Activated CD4-positive, alpha-beta T cell treated with anti-CD3 and anti-CD28 coated beads, Interleukin-2, amount 10 ng/mL, durations not matched to agents 24 days and 14 days (primary cell): ENCODE data around the gene ACACB. TPM values are rescaled to one million over a fixed set of nuclear protein-coding genes. Genes with fewer than 3 reads are reported as not detected.

ENCODE experiments used
- DNase-seq: peaks from one replicate; pipeline ENCODE4 v3.0.0; 2022
- H3K27ac Mint-ChIP-seq: one replicate; pipeline ENCODE4 v1.8.0; 2022; ENCODE audit warnings: mild to moderate bottlenecking, mixed read lengths
- H3K27me3 Mint-ChIP-seq: one replicate; pipeline ENCODE4 v1.8.0; 2022; ENCODE audit warnings: mixed read lengths
- H3K36me3 Mint-ChIP-seq: one replicate; pipeline ENCODE4 v1.8.0; 2022; ENCODE audit warnings: low read depth, mild to moderate bottlenecking, mixed read lengths
- H3K4me1 Mint-ChIP-seq: one replicate; pipeline ENCODE4 v1.8.0; 2021; ENCODE audit warnings: mixed read lengths
- H3K4me3 Mint-ChIP-seq: one replicate; pipeline ENCODE4 v1.8.0; 2022; ENCODE audit warnings: mild to moderate bottlenecking, moderate library complexity, mixed read lengths
- H3K9me3 Mint-ChIP-seq: one replicate; pipeline ENCODE4 v1.8.0; 2021; ENCODE audit warnings: mixed read lengths
- intact Hi-C: fragments of 100-400 bp; cut with micrococcal nuclease; formaldehyde crosslinking; loops from one replicate; pipeline ENCODE4 v1.15.1; 2023
- total RNA-seq: library from RNA; stranded (reverse); gene quantifications from 2 replicates; pipeline ENCODE4 v1.2.3, GENCODE V29; 2022

The ACACB gene
- total RNA-seq, 1 donor from 2014 or later, result 5.8 TPM

- Mint-ChIP-seq H3K4me1 (peaks cover 35% of the 10 kb centered on the region), H3K27me3 (no peaks in the 10 kb centered on the region)
- intact Hi-C loops, result loop anchor here (2.0 to 10.0 kb wide), 4 partner anchors 57 to 465 kb away; partner anchors contain the start of genes CORO1C and SELPLG
These were observed 18.8 kb upstream of the ACACB start, which contains the start of gene UNG for GRCh38 chr12:109097435-109098182. Gene UNG, plus strand, starts transcription at chr12:109097597. Its CDS starts 83 bp downstream, at chr12:109097680.

DNA sequence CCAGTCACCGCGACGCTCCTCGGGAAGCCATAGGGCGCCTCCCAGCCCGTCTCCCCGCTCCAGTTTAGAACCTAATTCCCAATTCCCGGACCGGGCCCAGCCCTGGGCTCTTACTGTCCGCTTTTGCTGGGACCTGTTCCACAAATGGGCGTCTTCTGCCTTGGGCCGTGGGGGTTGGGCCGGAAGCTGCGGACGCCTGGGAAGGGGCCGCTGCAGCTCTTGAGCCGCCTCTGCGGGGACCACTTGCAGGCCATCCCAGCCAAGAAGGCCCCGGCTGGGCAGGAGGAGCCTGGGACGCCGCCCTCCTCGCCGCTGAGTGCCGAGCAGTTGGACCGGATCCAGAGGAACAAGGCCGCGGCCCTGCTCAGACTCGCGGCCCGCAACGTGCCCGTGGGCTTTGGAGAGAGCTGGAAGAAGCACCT lies 18.2 kb upstream of the ACACB start:
- Mint-ChIP-seq H3K36me3 (peaks cover 34% of the 10 kb centered on the region), H3K9me3 (no peaks in the 10 kb centered on the region)
- intact Hi-C loops, result loop anchor here (2.0 to 10.0 kb wide), 4 partner anchors 57 to 466 kb away; partner anchors contain the start of genes CORO1C and SELPLG

More at GRCh38 chr12:109097435-109098182, 18.8 kb upstream of the ACACB start, which contains the start of gene UNG:
- Mint-ChIP-seq H3K9me3 (no peaks in the 10 kb centered on the region), H3K36me3 (peaks cover 33% of the 10 kb centered on the region), H3K4me3 (peak within 1 kb of the TSS; percentile 94), H3K27ac (peak within 1 kb of the TSS; percentile 88)
- DNase-seq, result peak; percentile 99

DNA sequence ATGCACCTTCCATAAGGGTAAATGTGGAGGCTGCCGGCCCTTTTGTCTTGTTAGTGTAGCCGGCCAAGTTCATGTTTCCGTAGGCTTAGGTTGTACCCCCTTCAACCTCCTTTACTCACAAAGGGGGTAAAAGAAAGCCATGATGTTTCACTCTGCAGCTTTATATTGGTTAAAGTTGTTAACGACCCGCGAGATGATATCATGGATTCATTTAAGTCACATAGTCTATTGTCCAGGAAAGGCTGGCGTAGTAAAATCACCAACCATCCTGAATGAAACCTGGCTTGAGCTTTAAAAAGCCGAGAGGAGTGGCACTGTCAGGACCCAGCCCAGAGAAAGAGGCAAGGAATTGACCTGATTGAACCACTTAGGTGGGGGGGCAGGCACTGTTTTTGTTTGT lies 17.7 kb upstream of the ACACB start:
- H3K4me3 Mint-ChIP-seq, result peak overlapping the region; percentile 94
- no peaks in the 10 kb centered on the region for H3K9me3 Mint-ChIP-seq
- H3K36me3 Mint-ChIP-seq, result peaks cover 38% of the 10 kb centered on the region
- intact Hi-C loops, result loop anchor here (2.0 to 10.0 kb wide), 4 partner anchors 56 to 466 kb away; partner anchors contain the start of genes CORO1C and SELPLG
- DNase-seq, result no peak
- no peaks in the 10 kb centered on the region for H3K27me3 Mint-ChIP-seq
- H3K27ac Mint-ChIP-seq, result no peak overlapping the region
- peaks cover 26% of the 10 kb centered on the region for H3K4me1 Mint-ChIP-seq

More for the DNA sequence above, 18.2 kb upstream of the ACACB start:
- peak overlapping the region; percentile 94 for H3K4me3 Mint-ChIP-seq
- no peak for DNase-seq
- H3K4me1 Mint-ChIP-seq, result peaks cover 30% of the 10 kb centered on the region
- H3K27ac Mint-ChIP-seq, result peak overlapping the region; percentile 88
- H3K27me3 Mint-ChIP-seq, result no peaks in the 10 kb centered on the region

DNA sequence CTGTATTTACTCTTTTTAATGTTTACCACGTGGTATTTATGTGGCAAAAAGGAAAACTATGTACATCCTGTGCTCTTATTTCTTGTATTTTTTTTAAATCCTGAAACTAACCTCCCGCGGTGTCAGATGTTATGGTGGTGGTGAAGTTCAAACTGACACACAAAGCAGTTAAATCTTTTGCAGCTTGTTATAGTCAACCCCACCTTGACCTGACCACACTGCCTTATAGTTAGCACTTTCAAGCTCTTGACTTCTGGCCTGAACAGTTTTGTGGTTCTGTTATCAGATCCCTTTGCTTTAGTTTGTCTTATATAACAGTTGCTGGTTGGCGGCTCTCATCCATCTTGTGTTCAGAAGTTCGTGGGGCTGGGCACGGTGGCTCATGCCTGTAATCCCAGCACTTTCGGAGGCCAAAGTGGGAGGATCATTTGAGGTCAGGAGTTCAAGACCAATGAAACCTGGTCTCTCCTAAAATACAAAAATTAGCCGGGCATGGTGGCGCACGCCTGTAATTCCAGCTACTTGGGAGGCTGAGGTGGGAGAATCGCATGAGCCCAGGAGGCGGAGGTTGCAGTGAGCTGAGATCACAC lies 16.9 kb upstream of the ACACB start:
- Mint-ChIP-seq H3K9me3 (no peaks in the 10 kb centered on the region), H3K27me3 (no peaks in the 10 kb centered on the region), H3K36me3 (peaks cover 43% of the 10 kb centered on the region), H3K27ac (peak overlapping the region; percentile 22), H3K4me1 (peaks cover 23% of the 10 kb centered on the region), H3K4me3 (peak overlapping the region; percentile 94)
- DNase-seq, result no peak
- intact Hi-C loops, result loop anchor here (2.0 to 10.0 kb wide), 4 partner anchors 55 to 467 kb away; partner anchors contain the start of genes CORO1C and SELPLG

DNA sequence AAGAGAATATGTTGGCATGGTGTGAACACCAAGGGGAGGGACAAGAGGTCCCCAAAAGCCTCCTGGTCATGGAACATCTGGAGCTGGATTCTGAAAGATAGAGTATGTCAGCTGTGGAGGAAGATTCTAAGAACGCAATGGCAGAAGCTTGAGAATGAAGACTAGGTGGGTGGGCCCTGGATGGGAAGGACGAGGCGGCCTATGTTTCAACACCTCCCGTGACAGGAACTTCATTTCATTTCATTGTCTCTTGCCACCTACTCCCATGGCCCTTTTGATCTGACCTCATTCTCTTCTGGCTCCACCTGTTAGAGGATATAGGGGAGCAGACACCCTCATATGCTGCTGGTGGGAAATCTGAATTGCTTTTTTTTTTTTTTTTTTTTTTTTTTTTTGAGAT lies 15.6 kb upstream of the ACACB start:
- no peak overlapping the region for H3K4me3 Mint-ChIP-seq
- H3K36me3 Mint-ChIP-seq, result peaks cover 52% of the 10 kb centered on the region
- no peaks in the 10 kb centered on the region for H3K9me3 Mint-ChIP-seq

DNA sequence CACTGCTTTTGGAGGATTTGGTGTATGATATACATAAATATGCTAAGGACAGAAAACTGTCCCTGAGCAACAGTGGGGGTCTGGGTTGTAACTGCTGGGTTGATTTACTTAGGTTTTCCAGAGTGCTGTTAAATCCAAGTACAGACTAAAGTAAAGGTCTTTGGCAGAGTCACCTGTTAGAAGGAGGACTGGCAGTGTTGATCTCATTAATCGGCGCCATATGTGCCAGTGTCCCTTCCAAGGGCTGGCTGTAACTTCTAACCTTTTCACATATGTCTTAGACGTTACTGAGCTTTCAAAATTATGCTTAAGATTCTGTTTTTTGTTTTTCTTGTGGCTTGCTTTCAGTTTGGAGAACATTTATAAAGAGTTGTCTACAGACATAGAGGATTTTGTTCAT lies 13.9 kb upstream of the ACACB start:
- Mint-ChIP-seq H3K27ac (no peak overlapping the region), H3K4me1 (peaks cover 21% of the 10 kb centered on the region), H3K4me3 (no peak overlapping the region), H3K9me3 (no peaks in the 10 kb centered on the region), H3K27me3 (no peaks in the 10 kb centered on the region), H3K36me3 (peaks cover 59% of the 10 kb centered on the region)
- intact Hi-C loops, result no loop called here
- no peak for DNase-seq

More for the DNA sequence above, 15.6 kb upstream of the ACACB start:
- Mint-ChIP-seq H3K27me3 (no peaks in the 10 kb centered on the region), H3K4me1 (peaks cover 23% of the 10 kb centered on the region), H3K27ac (no peak overlapping the region)
- intact Hi-C loops, result no loop called here
- no peak for DNase-seq

- Mint-ChIP-seq H3K27ac (no peak overlapping the region), H3K4me3 (no peak overlapping the region), H3K36me3 (peaks cover 55% of the 10 kb centered on the region), H3K27me3 (no peaks in the 10 kb centered on the region), H3K9me3 (no peaks in the 10 kb centered on the region), H3K4me1 (peaks cover 6% of the 10 kb centered on the region)
- DNase-seq, result no peak
- intact Hi-C loops, result no loop called here
These were observed 11.2 kb upstream of the ACACB start for GRCh38 chr12:109105176-109105575.

DNA sequence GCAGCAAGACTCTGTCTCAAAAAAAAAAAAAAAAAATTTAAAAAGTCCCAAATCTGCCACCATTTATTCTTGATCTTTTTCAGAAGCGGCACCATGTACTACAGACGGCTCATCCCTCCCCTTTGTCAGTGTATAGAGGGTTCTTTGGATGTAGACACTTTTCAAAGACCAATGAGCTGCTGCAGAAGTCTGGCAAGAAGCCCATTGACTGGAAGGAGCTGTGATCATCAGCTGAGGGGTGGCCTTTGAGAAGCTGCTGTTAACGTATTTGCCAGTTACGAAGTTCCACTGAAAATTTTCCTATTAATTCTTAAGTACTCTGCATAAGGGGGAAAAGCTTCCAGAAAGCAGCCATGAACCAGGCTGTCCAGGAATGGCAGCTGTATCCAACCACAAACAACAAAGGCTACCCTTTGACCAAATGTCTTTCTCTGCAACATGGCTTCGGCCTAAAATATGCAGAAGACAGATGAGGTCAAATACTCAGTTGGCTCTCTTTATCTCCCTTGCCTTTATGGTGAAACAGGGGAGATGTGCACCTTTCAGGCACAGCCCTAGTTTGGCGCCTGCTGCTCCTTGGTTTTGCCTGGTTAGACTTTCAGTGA lies 6.5 kb upstream of the ACACB start:
- Mint-ChIP-seq H3K4me3 (no peak overlapping the region), H3K27ac (no peak overlapping the region), H3K9me3 (no peaks in the 10 kb centered on the region), H3K36me3 (peaks cover 32% of the 10 kb centered on the region), H3K27me3 (no peaks in the 10 kb centered on the region), H3K4me1 (peaks cover 7% of the 10 kb centered on the region)
- intact Hi-C loops, result loop anchor here (2.0 to 10.0 kb wide), 2 partner anchors 135 to 283 kb away; no protein-coding TSS in a partner anchor
- no peak for DNase-seq

- H3K4me1 Mint-ChIP-seq, result peaks cover 10% of the 10 kb centered on the region
- no peaks in the 10 kb centered on the region for H3K27me3 Mint-ChIP-seq
These were observed 5.3 kb upstream of the ACACB start for GRCh38 chr12:109110988-109111495.

GRCh38 chr12:109112720-109113465 lies 3.5 kb upstream of the ACACB start:
- intact Hi-C loops, result loop anchor here (10.0 kb wide), 1 partner anchor 132 kb away; no protein-coding TSS in a partner anchor
- Mint-ChIP-seq H3K36me3 (peaks cover 14% of the 10 kb centered on the region), H3K4me1 (peaks cover 10% of the 10 kb centered on the region), H3K27ac (no peak overlapping the region), H3K4me3 (no peak overlapping the region), H3K9me3 (no peaks in the 10 kb centered on the region), H3K27me3 (no peaks in the 10 kb centered on the region)
- no peak for DNase-seq

More at GRCh38 chr12:109110988-109111495, 5.3 kb upstream of the ACACB start:
- Mint-ChIP-seq H3K36me3 (peaks cover 21% of the 10 kb centered on the region), H3K9me3 (no peaks in the 10 kb centered on the region), H3K27ac (peak overlapping the region; percentile 48), H3K4me3 (peak overlapping the region; percentile 75)
- intact Hi-C loops, result loop anchor here (2.0 to 10.0 kb wide), 2 partner anchors 134 to 282 kb away; no protein-coding TSS in a partner anchor
- peak; percentile 87 for DNase-seq

GRCh38 chr12:109113661-109114321 lies 2.6 kb upstream of the ACACB start:
- intact Hi-C loops, result loop anchor here (10.0 kb wide), 1 partner anchor 131 kb away; no protein-coding TSS in a partner anchor
- H3K27ac Mint-ChIP-seq, result no peak overlapping the region
- no peak overlapping the region for H3K4me3 Mint-ChIP-seq
- H3K9me3 Mint-ChIP-seq, result no peaks in the 10 kb centered on the region
- H3K36me3 Mint-ChIP-seq, result peaks cover 9% of the 10 kb centered on the region
- no peaks in the 10 kb centered on the region for H3K27me3 Mint-ChIP-seq
- DNase-seq, result no peak
- H3K4me1 Mint-ChIP-seq, result peaks cover 10% of the 10 kb centered on the region

DNA sequence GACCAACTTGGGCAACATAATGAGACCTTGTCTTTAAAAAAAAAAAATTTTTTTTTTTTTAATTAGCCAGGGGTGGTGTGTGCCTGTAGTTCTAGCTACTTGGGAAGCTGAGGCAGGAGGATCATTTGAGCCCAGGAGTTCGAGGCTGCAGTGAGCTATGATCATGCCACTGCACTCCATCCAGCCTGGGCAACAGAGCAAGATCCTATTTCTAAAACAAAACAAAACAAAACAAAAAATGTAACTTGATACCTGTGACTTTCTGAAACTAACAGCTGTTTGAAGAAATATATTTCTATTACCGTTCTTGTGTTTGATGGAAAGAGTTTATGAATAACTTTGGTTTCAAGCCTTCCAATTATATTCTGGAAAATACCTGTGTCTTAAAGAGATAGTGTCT lies 1.7 kb upstream of the ACACB start:
- H3K27me3 Mint-ChIP-seq, result no peaks in the 10 kb centered on the region
- no peak for DNase-seq
- H3K4me3 Mint-ChIP-seq, result no peak overlapping the region
- peaks cover 10% of the 10 kb centered on the region for H3K4me1 Mint-ChIP-seq
- H3K36me3 Mint-ChIP-seq, result peaks cover 6% of the 10 kb centered on the region
- no peak overlapping the region for H3K27ac Mint-ChIP-seq
- intact Hi-C loops, result loop anchor here (10.0 kb wide), 1 partner anchor 130 kb away; no protein-coding TSS in a partner anchor
- H3K9me3 Mint-ChIP-seq, result no peaks in the 10 kb centered on the region
